Liver (tissue), 4 donors: Measurements from ENCODE around the gene MTMR6. TPM values are rescaled to one million over a fixed set of nuclear protein-coding genes. Genes with fewer than 3 reads are reported as not detected.

Experiments
- polyA plus RNA-seq, 2 donors: library from polyadenylated mRNA; stranded (reverse) in 1 of 2; unstranded in 1 of 2; fragments of 200-250 nt in 1 of 2; fragments of >200 nt in 1 of 2; fragmentation: Nextera tagmentation in 1 of 2; extraction: Ambion mirVana in 1 of 2; gene quantifications; one replicate each; pipeline versions ENCODE4 v1.2.1 to v1.2.3, GENCODE V29; 2013 to 2015
- total RNA-seq, 2 donors: library from RNA; depleted of rRNA; stranded (reverse); fragments of >200 nt; gene quantifications; one replicate each; pipeline ENCODE4 v1.2.3, GENCODE V29; 2014
- donor health status: healthy.
- donor health status: healthy.
- donor health status: healthy.

Gene MTMR6
- total and polyA plus RNA-seq, 4 donors: 5.3 to 12.6 (median 7.6) TPM

Other genes starting within 250 kb of the MTMR6 start
- under 1 TPM; under 0.01 to 0.19 TPM for gene PABPC3, start 191.4 kb downstream of the MTMR6 start, total RNA-seq
- under 1 TPM in 1 of 2 donors, not detected in 1; 0.08 TPM for gene PABPC3, start 191.4 kb downstream of the MTMR6 start, polyA plus RNA-seq
- gene AMER2, start 115.2 kb downstream of the MTMR6 start, total RNA-seq: not detected
- gene AMER2, start 115.2 kb downstream of the MTMR6 start, polyA plus RNA-seq: not detected
- gene NUP58, start 14.1 kb upstream of the MTMR6 start, total RNA-seq: 10 to 100 TPM; 25.4 to 43.3 TPM
- 1 to 10 TPM; 6.5 to 6.7 TPM for gene NUP58, start 14.1 kb upstream of the MTMR6 start, polyA plus RNA-seq
- under 1 TPM; 0.05 to 0.08 TPM for gene ATP8A2, start 84.5 kb upstream of the MTMR6 start, total RNA-seq
- gene ATP8A2, start 84.5 kb upstream of the MTMR6 start, polyA plus RNA-seq: under 1 TPM in 1 of 2 donors, not detected in 1; 0.01 TPM